ENCODE measurements around the gene HYI.
"Not testable (repeated sequence)": the region's sequence is repeated elsewhere in the genome, so short reads cannot be mapped to it uniquely, and the experiment has no call there.

HYI gene

GRCh38 chr1:43488165-43488564 lies 34.4 kb upstream of the HYI start:
- TF ChIP-seq CTCF (conservative IDR thresholded peaks at IDR 0.05), result no peak
- H3K27ac ChIP-seq, result no peak overlapping the region

- TF ChIP-seq CTCF (conservative IDR thresholded peaks at IDR 0.05), result no peak
- no peak overlapping the region for H3K27ac ChIP-seq
These were observed 30.6 kb upstream of the HYI start for GRCh38 chr1:43484367-43484766.

- no peak for TF ChIP-seq CTCF (conservative IDR thresholded peaks at IDR 0.05)
- no peak overlapping the region for H3K27ac ChIP-seq
These were observed 28.5 kb upstream of the HYI start for GRCh38 chr1:43482215-43482614.

GRCh38 chr1:43481491-43481890 lies 27.8 kb upstream of the HYI start:
- H3K27ac ChIP-seq, result no peak overlapping the region
- no peak for TF ChIP-seq CTCF (conservative IDR thresholded peaks at IDR 0.05)

- no peak for TF ChIP-seq CTCF (conservative IDR thresholded peaks at IDR 0.05)
These were observed 25.7 kb upstream of the HYI start for GRCh38 chr1:43479414-43479813.

GRCh38 chr1:43477716-43478115 lies 24.0 kb upstream of the HYI start:
- H3K27ac ChIP-seq, result no peak overlapping the region
- no peak for TF ChIP-seq CTCF (conservative IDR thresholded peaks at IDR 0.05)

More at GRCh38 chr1:43479414-43479813, 25.7 kb upstream of the HYI start:
- H3K27ac ChIP-seq, result no peak overlapping the region

- H3K27ac ChIP-seq, result not testable (repeated sequence)
These were observed 22.1 kb upstream of the HYI start for GRCh38 chr1:43475611-43476401.

GRCh38 chr1:43473463-43473862 lies 19.7 kb upstream of the HYI start:
- no peak for TF ChIP-seq CTCF (conservative IDR thresholded peaks at IDR 0.05)
- no peak overlapping the region for H3K27ac ChIP-seq

GRCh38 chr1:43472463-43473151 lies 18.9 kb upstream of the HYI start:
- not testable (repeated sequence) for H3K27ac ChIP-seq

Data from VCaP (cell line).